IPS-18a (cell line): Measurements from ENCODE around the gene RAB15.

Experiments
- H3K27ac ChIP-seq: one replicate; pipeline ENCODE4 v1.5.1; 2013; ENCODE audit warnings: low read length
- H3K27me3 ChIP-seq: one replicate; pipeline ENCODE4 v1.6.1; 2013; ENCODE audit warnings: mild to moderate bottlenecking, low read length; ENCODE audit not compliant: control insufficient read depth, insufficient read depth
- H3K36me3 ChIP-seq: one replicate; pipeline ENCODE4 v1.6.1; 2013; ENCODE audit warnings: low read depth, low read length; ENCODE audit not compliant: control insufficient read depth
- H3K4me1 ChIP-seq: one replicate; pipeline ENCODE4 v1.6.1; 2013; ENCODE audit warnings: low read depth, low read length; ENCODE audit not compliant: control insufficient read depth
- H3K4me3 ChIP-seq: one replicate; pipeline ENCODE4 v1.5.1; 2013; ENCODE audit warnings: low read length
- H3K9ac ChIP-seq: one replicate; pipeline ENCODE4 v1.6.1; 2013; ENCODE audit warnings: mild to moderate bottlenecking, low read length, moderate library complexity
- H3K9me3 ChIP-seq: one replicate; pipeline ENCODE4 v1.6.1; 2013; ENCODE audit warnings: low read depth, low read length; ENCODE audit not compliant: control insufficient read depth

The RAB15 gene

DNA sequence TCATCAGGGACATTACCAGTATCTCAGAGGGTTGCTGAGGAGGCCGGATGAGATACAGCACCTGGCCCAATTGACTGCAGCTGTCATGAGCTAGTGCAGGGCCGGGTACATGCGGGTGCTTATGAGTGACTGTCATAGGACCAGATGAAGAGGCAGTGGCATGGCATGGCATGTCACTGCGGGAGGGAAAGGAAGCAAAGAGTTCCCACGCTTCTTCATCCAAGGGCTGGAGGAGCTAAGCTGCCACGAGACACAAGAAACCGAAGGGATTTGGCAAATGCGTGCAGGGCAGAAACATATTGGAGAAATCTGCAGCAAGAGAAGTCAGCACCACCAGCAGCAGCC is 18.9 kb downstream of the RAB15 start:
- no peak overlapping the region for H3K27ac ChIP-seq
- H3K36me3 ChIP-seq, result peaks cover 6% of the 10 kb centered on the region
- peaks cover 24% of the 10 kb centered on the region for H3K4me1 ChIP-seq
- no peaks in the 10 kb centered on the region for H3K27me3 ChIP-seq
- no peaks in the 10 kb centered on the region for H3K9me3 ChIP-seq
- no peak overlapping the region for H3K9ac ChIP-seq
- H3K4me3 ChIP-seq, result no peak overlapping the region

DNA sequence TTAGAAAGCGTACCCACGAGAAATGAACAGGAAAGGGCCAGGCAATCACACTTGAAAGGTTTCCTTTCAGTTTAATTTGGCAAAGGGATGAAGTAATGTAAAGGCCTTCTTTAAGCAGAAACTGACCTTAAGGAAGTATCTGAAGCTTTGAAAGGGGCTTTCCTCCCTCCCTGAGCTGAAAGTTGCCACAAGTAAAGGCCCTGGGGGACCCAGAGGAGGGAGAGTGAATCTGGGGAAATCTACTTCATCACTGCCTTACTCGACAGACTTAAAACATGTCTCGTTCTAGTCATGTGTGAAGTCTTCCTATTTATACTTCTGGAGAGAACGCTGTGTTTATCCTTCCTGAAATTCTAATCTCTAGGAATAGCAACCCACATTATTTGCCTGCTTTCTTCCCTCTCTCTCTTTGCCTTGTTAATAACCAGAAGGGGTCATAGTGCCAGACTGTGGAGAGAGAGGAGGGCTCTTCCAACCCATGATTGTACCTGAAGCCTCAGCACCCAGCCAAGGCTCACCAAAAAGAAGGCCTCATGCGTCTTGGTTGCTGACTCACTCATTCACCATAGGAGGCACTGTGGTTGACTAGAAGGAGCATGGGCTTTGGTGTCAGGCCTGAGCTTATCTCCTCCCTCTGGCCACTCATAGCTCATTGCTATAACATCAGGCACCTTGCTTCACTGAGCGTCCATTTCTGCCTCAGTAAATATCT is 19.4 kb downstream of the RAB15 start:
- no peak overlapping the region for H3K9ac ChIP-seq

DNA sequence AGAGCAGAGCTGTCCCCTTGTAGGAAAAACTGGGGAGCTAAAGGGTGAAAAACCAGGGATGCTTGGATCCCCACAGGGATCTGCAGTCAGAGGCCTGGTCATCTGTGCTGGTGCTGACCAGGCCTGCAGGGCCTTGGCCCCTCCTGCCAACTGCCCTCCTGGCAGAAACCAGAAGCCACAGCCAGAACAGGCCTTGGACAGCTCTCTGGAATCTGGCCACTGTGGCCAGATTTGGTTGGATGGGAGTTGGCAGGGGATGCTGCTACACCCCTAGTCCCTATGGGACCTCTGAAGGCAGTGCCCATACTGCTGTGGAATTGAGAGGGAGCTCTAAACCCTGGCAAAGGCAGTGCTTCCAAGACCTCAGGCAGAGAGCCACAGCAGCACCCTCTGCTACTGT is 20.4 kb downstream of the RAB15 start:
- Histone ChIP-seq H3K9ac (no peak overlapping the region), H3K27me3 (no peaks in the 10 kb centered on the region), H3K4me3 (no peak overlapping the region), H3K36me3 (peaks cover 8% of the 10 kb centered on the region), H3K27ac (no peak overlapping the region), H3K9me3 (no peaks in the 10 kb centered on the region), H3K4me1 (peaks cover 17% of the 10 kb centered on the region)

More for the DNA sequence above, 19.4 kb downstream of the RAB15 start:
- Histone ChIP-seq H3K27me3 (no peaks in the 10 kb centered on the region), H3K27ac (no peak overlapping the region), H3K9me3 (no peaks in the 10 kb centered on the region), H3K4me1 (peaks cover 24% of the 10 kb centered on the region), H3K4me3 (no peak overlapping the region), H3K36me3 (peaks cover 7% of the 10 kb centered on the region)

DNA sequence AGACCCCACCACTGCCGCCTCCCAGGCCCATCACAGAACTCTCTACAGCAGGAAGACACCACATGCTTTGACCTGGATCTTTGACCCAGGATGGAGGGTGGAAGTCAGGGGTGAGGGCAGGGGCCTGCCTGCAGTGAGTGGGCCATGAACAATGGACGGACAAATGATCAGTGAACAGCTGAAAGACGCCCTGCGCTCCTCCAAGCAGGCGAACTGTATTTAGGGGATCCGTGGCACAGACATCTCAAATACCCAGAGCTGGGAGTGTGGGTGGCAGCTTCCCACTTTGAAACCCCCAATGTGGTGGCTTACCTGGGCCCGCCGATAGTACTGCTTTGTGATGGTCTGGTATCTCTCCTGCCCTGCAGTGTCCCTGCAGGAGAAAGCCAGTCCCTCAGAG is 20.8 kb downstream of the RAB15 start:
- Histone ChIP-seq H3K4me3 (no peak overlapping the region), H3K9ac (no peak overlapping the region), H3K36me3 (peaks cover 8% of the 10 kb centered on the region), H3K27ac (no peak overlapping the region), H3K27me3 (no peaks in the 10 kb centered on the region), H3K4me1 (peaks cover 12% of the 10 kb centered on the region), H3K9me3 (no peaks in the 10 kb centered on the region)

DNA sequence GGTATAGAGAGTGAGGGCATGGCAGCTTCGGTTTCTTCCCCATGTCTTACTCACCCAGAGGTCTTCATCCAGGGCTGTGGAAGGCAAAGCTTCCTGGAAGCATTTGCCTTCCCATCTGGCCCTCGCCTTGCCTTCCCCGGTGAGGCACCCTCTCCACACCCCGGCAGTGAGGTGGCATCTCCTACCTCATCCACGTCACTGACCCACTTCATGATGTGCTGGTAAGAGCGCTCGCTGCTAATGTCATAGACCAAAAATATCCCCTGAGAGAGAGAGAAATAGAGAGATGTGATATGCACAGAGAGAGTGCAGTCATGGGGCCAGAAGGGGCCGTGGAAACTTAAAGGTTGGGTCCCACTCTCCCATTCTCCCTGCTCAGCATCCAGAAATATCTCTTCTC is 21.2 kb downstream of the RAB15 start:
- no peaks in the 10 kb centered on the region for H3K27me3 ChIP-seq
- H3K9me3 ChIP-seq, result no peaks in the 10 kb centered on the region
- H3K27ac ChIP-seq, result no peak overlapping the region
- H3K36me3 ChIP-seq, result peaks cover 8% of the 10 kb centered on the region
- H3K9ac ChIP-seq, result no peak overlapping the region
- H3K4me3 ChIP-seq, result no peak overlapping the region
- peaks cover 8% of the 10 kb centered on the region for H3K4me1 ChIP-seq

DNA sequence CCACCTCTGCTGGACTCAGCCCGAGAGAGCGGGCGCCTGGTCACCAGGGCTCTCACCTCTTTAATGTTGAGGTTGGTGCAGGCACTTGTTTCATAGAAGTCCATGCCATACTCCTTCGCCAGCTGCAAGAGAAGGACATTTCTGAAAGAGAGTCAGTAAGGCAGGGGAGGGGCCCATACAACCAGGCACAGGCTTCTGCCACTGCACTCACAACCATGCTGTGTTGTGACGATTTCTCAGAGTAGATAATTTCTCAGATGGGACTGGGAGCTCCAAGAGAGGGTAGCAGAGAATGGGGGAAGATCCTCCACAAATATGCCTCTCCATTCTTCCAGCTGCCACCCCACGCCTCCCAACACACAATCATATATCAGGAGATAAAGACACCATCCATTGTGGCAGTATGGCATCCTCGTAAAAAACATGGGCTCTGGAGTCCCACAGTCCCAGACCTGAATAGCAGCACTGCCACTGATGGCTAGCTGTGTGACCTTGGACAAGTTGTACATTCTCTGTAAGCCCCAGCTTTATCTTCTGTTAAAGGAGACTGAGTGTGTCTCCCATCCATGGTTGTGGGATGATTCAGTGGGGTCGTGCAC is 23.4 kb downstream of the RAB15 start:
- Histone ChIP-seq H3K9ac (no peak overlapping the region), H3K9me3 (no peaks in the 10 kb centered on the region), H3K27ac (no peak overlapping the region), H3K4me3 (no peak overlapping the region), H3K36me3 (peaks cover 8% of the 10 kb centered on the region), H3K4me1 (peaks cover 5% of the 10 kb centered on the region), H3K27me3 (no peaks in the 10 kb centered on the region)

DNA sequence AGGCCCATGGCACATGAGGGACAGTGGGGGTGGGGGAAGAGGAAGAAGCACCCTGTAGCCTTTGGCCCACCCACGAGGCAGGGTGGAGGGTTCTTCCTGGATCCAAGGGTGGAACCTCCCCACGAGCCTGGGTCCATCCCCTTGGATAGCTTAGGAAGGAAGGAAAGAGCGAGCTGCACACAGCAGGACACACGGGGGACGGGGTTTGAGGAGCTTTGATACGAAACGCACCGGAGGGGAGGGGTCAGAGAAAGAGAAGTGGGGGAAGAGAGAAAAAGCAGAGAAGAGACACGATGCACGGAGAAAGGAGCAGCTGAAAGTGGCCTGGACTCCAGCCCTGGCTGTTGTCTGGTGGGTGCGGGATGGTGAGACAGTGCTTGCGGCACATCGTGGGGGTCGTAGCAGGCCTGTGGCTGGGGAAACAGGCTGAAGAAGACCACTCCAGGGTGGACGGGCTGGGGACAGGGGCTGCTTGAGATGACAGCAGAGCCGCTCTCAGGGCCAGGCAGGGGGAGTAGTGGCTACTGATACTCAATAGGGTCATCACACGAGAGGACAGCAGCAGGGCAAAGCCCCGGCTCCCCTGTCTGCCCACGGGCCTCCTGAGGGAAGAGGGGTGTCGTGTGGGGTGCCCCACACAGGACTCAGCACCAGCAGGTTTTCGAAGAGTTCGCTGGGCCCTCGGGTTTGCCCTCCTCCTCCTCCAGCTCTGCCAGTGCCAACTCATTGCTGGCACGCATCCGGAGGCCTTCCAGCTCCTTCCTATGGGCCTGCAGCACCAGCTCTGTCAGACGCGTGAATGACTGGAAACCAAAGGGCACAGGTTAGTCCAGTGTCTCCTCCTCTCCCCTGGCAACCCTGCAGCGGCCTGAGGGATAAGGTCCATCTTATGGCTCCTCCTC is 24.2 kb downstream of the RAB15 start:
- peaks cover 8% of the 10 kb centered on the region for H3K36me3 ChIP-seq
- H3K9ac ChIP-seq, result no peak overlapping the region
- peaks cover 5% of the 10 kb centered on the region for H3K4me1 ChIP-seq
- H3K9me3 ChIP-seq, result no peaks in the 10 kb centered on the region
- no peaks in the 10 kb centered on the region for H3K27me3 ChIP-seq
- H3K4me3 ChIP-seq, result no peak overlapping the region
- no peak overlapping the region for H3K27ac ChIP-seq

DNA sequence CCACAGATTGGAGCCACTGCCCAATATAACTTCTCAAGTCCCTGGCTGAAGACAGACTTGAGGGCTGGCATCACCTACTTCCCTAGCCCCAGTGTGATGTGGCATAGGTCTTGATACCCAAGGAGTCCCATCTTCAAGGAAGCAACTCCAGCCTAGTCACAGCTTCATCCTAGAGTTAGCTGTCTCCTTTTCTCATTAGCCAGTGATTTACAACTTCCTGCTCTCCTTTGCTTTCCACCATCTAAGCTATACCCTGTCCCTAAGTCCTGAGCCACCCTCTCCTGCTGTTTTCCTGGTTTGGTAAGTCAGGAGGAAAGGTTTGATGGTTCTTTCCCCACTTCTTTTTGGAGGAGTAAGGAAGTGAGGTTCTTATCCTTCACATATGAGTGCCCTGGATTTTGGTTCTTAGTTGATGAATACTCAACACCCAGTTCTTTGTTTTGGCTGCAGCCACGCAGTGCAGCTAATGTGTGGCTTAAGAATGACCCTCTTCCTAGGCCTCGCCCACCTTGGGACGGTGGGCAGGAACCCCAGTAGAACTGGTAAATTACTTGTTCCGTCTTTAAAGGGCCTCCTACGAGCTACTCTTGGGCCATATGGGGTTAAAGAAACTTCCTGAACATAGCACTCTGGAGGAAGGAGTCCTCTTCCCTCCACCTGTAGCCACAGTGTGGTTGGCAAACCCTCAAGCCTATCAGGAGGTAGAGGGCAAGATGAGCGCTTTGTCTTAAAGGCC is 25.7 kb downstream of the RAB15 start:
- H3K27me3 ChIP-seq, result no peaks in the 10 kb centered on the region
- peaks cover 7% of the 10 kb centered on the region for H3K36me3 ChIP-seq

DNA sequence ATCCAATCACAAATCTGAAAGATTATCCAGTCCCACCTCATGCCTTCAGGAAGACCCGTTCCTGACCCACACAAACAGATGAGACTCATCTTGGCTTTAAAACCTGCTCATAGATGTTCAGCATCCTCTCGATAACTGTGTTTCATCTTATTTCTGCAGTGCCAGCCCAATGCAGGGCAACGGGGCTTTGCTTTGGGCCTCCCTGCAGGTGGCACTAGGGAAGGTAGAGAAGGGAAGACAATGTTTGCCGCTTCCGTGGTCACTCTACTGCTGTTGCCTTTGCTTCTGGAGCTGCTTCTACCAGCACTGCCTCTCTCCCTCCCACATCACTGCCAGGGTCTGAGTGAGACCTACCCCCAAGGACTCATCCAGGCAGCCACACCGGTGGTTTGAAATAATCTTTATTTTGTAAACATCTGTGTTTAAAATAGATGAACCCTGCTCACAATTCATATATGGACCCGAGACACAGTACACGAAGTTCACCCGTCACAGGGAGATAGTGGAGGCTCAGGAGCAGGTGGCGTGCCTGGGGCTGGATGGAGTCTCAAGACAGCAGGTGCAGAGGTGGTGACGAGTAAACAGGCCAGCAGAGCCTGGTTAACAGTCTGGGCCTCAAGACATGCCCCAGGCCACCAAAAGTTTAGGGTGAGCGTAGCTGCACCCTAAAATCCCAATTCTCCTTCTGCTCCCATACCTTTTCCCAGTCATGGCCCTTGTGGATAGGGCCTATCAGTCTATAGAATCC is 26.5 kb downstream of the RAB15 start:
- Histone ChIP-seq H3K27ac (no peak overlapping the region), H3K9ac (no peak overlapping the region), H3K27me3 (no peaks in the 10 kb centered on the region), H3K36me3 (peaks cover 2% of the 10 kb centered on the region), H3K4me3 (no peak overlapping the region), H3K4me1 (peaks cover 5% of the 10 kb centered on the region), H3K9me3 (no peaks in the 10 kb centered on the region)

More for the DNA sequence above, 25.7 kb downstream of the RAB15 start:
- H3K27ac ChIP-seq, result no peak overlapping the region
- H3K4me3 ChIP-seq, result no peak overlapping the region
- H3K9me3 ChIP-seq, result no peaks in the 10 kb centered on the region
- no peak overlapping the region for H3K9ac ChIP-seq
- H3K4me1 ChIP-seq, result peaks cover 5% of the 10 kb centered on the region

DNA sequence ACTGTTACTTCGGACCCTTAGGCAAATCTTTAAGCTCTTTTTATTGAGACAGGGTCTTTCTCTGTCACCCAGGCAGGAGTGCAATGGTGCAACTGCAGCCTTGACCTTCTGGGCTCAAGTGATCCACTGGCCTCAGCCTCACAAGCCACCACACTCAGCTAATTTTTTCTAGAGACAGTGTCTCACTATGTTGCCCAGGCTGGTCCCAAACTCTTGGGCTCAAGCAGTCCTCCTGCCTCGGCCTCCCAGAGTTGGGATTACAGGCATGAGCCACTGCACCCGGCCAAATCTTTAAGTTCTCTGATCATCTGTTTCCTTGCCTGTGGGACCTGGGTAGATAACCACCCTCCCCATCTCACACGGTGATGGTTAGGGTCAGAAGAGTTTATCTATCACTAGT is 27.3 kb downstream of the RAB15 start:
- Histone ChIP-seq H3K27ac (no peak overlapping the region), H3K36me3 (peaks cover 2% of the 10 kb centered on the region), H3K4me1 (peaks cover 5% of the 10 kb centered on the region), H3K27me3 (no peaks in the 10 kb centered on the region), H3K4me3 (no peak overlapping the region), H3K9ac (no peak overlapping the region), H3K9me3 (no peaks in the 10 kb centered on the region)

DNA sequence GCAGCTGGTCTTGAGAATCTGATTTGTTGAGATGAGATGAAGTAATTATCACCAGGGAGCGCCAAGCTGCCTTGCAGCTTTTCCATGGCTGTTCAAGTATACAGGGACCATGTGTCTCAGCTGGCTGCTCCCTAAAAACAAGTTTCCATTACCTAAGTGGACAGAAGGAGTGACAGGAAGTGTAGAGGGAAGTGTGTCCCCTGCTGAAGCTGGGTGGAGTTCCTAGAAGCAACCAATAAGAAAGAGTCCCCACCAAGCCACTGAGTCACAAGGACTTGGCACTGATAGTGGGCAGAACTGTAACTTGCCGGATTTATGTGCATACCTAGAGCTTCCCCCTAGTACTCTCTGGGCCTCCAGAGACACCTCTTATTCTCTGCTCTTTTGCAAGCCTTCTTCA is 28.1 kb downstream of the RAB15 start:
- H3K4me3 ChIP-seq, result no peak overlapping the region
- peaks cover 2% of the 10 kb centered on the region for H3K36me3 ChIP-seq
- H3K4me1 ChIP-seq, result peaks cover 5% of the 10 kb centered on the region
- H3K27me3 ChIP-seq, result no peaks in the 10 kb centered on the region
- no peak overlapping the region for H3K9ac ChIP-seq
- H3K9me3 ChIP-seq, result no peaks in the 10 kb centered on the region
- H3K27ac ChIP-seq, result no peak overlapping the region
